ACHN (cell line): ENCODE results near the gene TIE1.

Experiments used
- DNase-seq: peaks from one replicate; pipeline ENCODE4 v3.0.0-alpha.2; 2015
- in situ Hi-C: cut with HindIII; loops from 2 replicates; pipeline ENCODE4 v1.10.0; 2017; ENCODE audit warnings: low sequenced_read_pairs, low pct_ligation_motif_present, low pct_unique_long_range_greater_than_20kb

Gene TIE1

DNA sequence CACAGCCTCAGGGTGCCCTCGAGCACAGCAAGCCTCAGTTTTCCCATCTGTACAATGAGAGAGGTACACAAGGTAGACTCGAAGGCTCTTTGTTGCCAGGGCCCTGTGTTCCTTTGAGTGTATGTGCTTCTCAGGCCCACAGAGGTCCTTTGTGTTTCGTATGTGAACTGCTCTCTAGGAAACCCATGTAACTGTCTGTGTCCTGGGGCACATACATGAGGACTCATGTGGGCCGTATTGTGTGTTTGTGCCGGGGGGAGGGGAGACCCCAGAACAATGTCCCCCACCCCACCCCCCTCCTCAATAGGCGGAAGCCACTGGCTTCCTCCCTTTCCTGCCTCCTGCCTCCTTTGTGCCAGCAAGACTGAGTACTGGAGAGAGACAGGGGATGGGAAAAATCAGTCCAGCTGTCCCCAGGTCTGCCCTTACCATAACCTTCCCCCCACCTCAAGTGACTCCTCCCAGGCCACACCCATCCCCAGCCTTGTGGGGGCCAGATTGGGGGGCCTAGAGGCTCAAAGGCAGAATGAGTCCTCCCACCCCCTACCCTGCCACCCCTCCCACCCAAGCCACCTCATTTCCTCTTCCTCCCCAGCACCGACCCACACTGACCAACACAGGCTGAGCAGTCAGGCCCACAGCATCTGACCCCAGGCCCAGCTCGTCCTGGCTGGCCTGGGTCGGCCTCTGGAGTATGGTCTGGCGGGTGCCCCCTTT is at the start of gene TIE1:
TIE1 (plus strand) TSS at position 605 of the 717 bp plus-strand sequence; CDS start at position 695, 90 bp downstream.
- no peak for DNase-seq
- in situ Hi-C loops, result no loop called here

DNA sequence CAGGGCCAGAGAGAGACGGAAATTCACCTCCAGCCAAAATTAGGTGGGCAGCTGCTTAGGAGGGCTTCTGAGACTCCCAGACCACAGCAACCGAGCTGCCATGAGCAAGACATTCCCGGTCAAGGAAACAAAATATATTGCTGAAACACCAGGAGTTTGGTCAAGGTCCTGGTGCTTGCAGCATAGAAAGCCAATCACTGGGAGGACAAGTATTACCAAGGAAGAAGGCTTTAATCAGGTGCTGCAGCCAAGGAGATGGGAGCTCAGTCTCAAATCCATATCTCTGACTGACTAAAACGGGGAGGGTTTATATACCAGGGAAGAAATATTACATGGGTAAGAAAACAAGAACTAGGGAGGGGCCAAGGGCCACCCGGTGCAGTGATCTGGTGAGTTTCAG is 49.8 kb upstream of the TIE1 start:
- in situ Hi-C loops, result no loop called here
- no peak for DNase-seq

DNA sequence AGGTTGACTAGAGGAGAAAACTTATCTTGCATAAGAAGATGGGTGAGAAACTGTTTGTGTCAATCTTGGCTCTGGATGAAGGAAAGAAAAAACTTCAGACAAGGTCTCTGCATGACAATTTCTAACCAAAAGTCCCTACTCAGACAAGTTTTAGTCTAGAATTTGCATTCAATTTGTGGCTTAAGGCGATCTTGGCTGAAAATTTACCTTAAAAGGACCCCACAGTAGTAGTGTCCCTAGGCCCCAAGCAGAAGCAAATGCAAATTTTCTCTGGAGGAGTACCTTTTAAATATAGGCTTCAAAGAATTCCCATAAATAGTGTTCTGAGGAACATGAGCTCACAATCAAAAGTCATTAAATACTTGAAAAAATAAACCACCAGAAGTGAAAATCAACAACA is 48.6 kb upstream of the TIE1 start:
- no peak for DNase-seq
- in situ Hi-C loops, result no loop called here

DNA sequence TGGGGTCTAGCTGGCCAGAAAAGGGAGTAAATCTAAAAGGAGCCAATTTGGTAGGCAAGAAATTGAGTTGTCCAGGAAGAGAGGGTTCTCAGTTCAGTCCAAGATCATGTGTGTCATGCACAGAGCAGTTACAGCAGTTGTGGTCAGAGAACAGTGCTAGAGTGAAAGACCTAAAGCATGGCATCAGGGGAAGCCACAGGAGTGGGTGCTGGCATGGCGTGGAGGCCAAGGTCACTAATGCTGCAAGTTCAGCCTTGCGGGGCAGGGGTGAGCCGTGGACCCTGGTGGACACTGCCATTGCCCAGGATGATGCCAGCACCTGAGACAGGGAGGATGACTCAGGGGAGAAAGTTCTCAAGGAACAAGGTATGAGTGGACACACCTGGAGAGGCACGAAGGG is 47.6 kb upstream of the TIE1 start:
- in situ Hi-C loops, result no loop called here

DNA sequence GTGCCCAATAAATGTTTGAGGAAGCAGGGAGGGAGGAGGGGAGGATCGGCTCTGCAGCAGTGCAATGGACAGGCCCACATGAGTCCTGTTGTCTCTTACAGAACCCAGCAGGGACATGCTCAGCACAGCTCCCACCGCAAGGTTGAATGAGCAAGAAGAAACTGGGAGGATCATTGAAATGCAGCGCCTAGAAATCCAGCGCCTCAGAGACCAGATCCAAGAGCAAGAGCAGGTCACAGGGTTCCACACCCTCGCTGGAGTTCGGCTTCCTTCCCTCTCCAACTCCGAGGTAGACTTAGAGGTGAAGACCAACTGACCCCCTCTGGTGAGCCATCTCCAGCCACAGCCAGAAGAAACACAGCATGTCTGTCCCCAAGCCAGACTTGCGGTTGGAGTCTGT is 46.9 kb upstream of the TIE1 start:
- in situ Hi-C loops, result no loop called here
- no peak for DNase-seq

More for the DNA sequence above, 47.6 kb upstream of the TIE1 start:
- DNase-seq, result no peak

DNA sequence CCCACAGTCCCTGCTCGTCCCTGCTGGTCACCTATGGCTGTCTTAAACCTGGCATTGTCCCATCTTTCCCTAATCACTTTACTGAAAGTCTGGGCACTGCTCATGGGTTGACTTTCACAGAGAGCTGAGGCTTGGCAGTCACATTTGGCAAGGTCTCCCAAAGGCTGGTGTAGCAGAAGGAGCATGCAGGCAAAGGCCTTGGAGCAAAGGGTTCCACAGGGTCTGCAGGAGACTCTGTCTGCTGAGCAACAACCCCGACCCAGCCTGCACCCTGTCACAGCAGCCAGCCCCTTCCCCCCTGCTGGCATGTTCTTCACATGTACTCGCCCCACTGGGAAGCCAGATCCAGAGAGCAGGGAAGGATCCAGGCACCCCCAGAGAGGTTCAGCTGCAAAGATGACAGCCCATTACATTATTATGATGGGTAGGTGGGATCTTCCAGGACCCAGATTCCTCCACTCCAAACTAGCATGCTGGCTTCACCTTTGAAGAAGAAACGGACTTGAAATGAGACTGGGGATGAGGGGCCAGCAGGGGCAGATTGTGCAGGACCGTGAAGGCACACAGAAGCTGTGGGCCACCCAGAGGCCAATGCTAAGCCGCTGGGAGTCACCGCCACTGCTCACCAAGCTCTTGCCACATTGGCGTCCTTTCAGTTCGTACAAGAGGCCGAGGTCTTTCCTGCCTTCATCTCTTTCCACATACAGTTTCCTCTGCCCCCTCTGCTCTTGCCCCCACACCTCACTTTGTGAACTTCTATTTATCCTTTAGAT is 45.2 kb upstream of the TIE1 start:
- in situ Hi-C loops, result no loop called here
- no peak for DNase-seq

DNA sequence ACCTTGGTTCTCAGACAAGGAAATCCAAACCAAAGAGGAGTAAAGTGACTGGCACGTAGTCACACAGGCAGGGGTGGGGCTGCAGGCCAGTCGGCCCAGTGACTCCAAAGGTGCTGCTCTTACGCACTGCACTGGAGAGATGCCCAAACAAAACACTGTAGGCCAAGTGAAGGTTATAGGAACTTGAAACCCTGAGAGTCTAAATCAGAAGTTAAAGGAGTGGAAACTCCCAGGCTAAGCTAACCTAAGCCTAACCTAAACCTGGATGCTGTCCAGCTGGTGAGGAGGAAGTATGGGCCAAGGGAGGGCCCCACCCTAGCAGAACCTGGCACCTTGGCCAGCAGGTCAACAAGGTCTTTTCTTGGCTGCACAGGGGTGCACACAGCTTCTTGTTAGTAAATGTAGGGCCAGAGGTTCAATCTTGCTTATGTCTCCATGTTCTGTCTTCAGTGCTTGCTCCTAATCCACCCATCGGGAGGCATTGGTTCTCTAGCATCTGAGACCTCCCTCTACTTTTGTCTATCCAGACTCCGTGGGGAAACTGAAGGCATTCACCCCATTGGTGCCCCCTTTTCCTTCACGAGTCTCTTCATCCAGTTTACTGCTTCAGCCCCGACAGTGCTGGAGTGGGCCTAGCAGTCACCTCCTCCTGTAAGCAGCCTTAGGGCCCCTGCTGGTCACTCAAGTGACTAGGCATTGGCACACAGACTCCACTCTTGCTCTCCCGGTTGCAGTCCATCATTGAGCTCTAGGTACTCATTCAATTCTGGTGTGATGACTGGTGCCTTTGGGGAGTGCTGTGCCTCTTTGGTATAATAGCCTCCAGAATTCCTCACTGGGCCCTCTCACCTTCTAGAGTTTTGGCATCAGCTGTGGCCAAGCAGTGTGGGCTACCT is 43.9 kb upstream of the TIE1 start:
- DNase-seq, result no peak
- in situ Hi-C loops, result no loop called here

DNA sequence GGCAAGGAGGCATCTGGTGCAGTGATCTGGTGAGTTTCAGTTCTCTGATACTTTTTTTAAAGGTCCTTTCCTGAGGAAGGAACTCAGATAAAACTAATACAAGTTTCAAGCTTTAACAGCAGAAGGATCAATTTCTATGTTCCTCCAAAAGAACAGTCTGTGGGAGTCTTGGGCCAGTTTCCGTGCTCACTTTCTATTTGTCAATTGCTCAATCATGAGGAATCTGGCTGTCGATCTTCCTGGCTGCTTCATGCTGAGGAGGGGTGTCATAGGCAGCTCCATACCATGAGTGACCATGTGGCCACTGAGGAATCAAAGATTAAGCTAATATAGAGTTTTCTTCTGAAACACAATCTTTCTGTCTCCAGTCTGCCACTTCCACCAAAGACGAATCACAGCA is 42.4 kb upstream of the TIE1 start:
- in situ Hi-C loops, result no loop called here
- DNase-seq, result no peak

DNA sequence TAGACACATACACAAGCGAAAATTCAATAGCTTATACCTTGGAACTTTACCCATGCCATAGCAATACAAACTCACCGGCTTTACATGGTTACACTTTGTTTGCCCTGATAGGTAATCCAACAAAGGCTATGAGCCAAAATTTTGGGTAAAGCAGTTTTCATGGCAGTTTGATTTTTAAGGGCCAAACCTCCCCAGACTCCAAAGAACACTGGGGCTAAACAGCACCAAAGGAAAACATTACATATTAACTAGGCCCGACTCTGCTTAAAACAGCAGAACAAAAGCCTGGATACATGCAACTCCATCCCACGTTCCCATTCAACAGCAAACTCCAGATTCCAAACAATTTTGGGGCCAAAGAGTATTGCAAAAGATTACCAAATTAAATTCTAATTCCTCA is 35.4 kb upstream of the TIE1 start:
- in situ Hi-C loops, result no loop called here
- DNase-seq, result no peak

DNA sequence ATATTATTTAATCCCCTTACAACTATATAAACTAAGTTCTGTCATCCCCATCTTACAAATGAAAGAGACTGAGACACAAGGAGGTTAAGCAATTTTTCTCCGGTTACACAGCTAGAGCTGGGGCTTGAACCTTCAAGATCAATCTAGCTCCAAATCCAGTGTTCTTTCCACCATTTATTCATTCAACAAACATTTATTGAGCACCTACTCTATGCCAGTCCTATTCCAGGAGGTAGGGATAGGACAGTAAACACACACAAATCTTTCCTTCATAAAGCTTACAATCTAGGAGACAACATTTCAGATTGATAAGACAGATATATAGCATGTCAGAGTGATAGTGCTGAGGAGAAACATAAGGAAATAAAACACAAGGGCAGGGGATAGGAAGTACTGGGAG is 33.9 kb upstream of the TIE1 start:
- in situ Hi-C loops, result no loop called here
- no peak for DNase-seq

DNA sequence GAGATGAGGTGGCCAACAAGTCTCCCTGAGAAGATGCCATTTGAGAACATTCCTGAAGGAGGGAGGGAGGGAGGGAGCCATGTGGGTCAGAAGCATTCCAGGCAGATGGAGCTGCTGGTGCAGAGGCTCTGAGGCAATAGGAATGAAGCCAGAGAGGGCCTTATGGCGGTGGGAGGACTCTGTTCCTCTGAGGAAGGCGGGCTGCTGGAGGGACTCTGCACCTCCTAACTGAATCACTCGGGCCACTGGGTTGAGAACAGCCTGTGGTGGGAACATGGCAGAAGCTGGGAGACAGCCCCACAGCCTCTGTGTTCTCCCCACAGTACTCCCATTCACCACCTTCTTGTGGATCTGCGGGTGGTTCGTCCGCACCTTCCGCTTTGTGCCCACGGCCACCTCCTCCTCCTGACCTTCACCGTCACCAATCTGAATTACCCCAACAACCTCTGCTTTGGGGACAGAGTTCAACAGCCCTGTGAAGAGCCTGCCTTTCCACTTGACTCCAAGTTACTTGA is 33.4 kb upstream of the TIE1 start:
- in situ Hi-C loops, result no loop called here

DNA sequence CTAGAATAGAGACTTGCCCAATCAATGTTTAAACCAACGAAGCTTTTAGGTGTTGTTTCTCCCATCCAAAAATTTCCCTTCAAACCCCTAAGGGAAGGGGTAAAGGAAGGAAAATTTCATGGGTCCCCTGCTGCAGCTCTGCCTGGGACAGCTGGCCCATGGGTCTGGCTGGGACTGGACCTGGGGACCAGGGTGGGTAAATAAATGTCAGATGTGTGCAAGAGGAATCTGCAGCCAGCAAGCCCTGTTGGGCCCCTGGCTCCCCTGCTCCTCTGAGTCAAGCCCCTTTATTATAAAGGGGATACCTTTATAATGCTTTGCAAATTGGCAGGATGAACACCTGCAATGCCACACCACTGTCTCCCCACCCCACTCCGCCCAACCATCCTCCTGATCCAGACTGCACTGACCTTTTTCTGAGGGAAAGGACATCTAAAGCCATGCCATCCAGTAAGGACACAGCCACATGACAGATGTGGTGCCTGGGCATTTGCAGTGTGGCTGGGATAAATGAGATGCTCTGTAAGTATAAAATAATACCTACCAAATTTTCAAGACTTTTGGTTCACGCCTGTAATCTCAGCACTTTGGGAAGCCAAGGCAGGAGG is 32.9 kb upstream of the TIE1 start:
- no peak for DNase-seq
- in situ Hi-C loops, result no loop called here

More for the DNA sequence above, 33.4 kb upstream of the TIE1 start:
- DNase-seq, result no peak

DNA sequence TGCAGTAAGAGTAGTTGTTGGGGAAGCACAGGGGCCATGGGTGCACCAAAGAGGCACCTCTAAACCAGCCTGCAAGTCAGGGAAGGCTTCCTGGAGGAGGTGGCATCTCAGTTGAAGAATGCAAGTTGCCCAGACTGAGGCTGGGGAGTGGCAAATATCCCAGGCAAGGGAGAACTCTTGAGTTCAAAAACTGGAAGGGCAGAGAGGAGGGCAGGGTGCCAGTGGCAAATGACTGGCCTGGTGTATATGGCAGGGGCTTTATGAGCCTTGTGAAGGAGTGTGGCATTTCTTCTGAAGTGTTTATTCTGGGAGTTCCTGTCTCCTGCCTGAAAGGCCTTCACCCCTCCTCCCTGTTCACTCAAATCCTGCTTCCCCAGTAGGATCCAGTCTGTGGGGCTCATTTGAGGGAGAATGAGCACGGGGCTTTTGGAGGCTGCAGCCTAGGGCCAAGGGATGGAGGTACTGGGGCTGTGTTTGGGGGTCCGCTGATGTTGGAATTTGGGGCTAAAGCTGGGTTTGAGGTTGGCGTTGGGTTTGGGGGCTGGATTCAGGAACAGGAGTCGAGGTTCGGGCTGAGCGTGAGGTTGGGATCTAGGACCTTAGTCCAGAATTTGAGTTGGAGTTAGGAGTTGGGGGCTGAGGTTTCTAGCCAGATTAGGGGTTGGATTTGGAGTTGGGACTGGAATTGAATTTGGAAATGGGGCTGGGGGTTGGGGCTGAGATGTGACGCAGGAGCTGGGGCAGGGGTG is 31.0 kb upstream of the TIE1 start, which contains the start of gene TMEM125:
TMEM125 (plus strand) TSS at position 357 of the 749 bp plus-strand sequence. CDS start 2,740 bp downstream, outside the sequence.
- in situ Hi-C loops, result no loop called here
- DNase-seq, result no peak

DNA sequence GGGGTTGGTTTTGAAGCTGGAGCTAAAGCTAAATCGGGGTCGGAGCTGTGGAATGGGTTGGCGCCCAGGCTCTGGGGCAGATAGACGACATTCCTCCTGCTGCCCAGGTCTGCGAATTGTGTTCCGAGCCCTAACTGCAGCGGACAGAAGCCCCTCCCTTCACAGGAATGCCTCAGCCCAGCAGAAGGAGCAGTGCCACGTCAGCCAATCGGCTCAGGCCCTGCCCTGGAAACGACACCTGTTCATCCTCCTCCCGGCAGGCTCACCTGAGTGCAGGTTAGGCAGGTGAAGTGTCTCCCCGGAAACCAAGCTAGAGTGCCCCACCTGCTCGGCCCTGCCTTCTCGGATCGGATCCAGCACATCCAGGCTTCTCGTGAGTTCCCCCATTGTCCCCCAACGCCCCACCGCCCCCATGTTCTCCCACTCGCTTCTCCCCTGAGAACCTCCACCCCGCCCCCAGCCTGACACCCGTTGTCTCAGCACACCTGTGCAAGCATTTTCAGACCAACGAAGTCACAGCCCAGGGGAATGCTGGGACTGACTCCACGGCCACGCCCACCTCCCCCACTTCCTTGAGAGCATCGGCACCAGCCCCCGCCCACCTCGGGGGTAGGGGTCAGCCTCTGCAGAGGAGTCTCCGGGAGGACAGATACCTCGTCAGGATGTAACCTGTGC is 30.2 kb upstream of the TIE1 start:
- DNase-seq, result no peak
- in situ Hi-C loops, result no loop called here

DNA sequence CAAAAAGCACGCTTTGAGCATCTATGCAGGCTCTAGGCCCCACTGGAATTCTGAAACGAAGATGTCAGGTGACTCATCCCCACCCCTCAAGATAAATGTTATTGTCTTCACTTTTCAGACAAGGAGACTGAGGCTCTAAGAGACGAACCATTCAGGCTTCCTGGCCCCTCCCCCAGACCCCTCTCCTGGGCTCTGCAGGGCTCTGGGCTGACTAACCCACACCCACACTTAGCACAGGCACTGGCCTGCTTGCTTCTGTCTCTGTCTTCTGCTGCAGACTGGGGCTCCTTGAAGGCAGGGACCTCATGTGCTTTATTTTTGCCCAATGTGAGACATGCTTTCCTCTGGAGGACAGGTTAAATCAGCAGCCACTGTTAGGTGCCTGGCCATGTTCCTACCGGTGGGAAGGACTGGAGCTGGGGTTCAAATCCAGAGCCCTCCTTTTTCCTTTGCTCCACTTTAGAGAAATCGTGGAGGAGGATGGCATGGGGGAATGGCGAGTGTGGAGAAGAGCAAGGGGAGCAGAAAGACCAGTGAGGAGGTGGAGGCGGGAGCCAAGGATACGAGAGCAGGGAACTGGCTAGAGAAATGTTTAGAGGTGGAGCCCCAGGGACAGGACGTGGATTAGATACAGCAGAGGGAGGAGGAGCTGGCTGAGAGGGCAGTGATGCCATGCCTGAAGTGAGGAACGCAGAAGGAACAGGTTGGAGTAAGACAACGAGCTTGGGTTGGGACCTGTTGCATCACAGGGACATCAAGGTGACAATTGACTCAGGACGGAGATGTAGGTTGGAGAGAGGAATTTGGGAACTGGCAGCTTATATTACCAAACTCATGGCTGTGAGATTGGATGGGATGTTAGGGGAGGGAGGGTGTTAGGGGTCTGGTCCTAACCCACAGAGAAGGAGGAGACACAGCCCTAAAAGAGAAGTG is 29.3 kb upstream of the TIE1 start:
- DNase-seq, result no peak
- in situ Hi-C loops, result no loop called here

DNA sequence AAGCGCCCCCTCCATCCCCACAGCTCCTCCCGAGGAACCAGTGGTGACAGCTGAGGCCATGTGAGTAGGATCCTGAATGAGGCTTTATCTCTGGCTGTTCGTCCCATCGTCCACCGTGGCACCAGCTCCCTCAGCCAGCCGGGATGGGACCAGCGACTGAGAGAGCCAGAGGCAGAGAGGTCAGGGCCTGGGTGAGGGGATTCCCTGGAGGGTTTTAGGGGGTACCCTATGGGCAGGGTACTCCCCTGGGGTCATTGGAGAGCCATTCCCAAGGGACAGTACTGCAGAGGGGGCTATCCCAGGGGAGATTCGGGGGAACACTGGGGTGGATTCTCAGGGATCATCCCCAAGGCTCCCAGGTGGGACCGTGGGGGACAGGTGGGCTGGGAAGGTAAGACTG is 28.6 kb upstream of the TIE1 start:
- in situ Hi-C loops, result no loop called here
- no peak for DNase-seq
